HCT116 (cell line): ENCODE data around the gene JAK3. TPM values are rescaled to one million over a fixed set of nuclear protein-coding genes. Genes with fewer than 3 reads are reported as not detected.

Source experiments
- ATAC-seq: fragments of 200-7000 bp; cut with Tn5 transposase; 2 replicates; pipeline ENCODE4 v1.9.1; 2020; ENCODE audit warnings: mild to moderate bottlenecking, moderate library complexity
- BruUV-seq: library from RNA; stranded (reverse); fragments of 400-500 nt; replicated peaks from 2 replicates; lab custom pipeline; 2021; lab: Mats Ljungman, UMichigan
- CTCF ChIA-PET: fragments of 300-600 bp; sonication (Branson Sonifier 250); formaldehyde crosslinking; loops from one replicate; lab custom pipeline; 2021; ENCODE audit warnings: antibody characterized with exemption; lab: Charles Lee
- POLR2A ChIA-PET: fragments of 300-600, 350-600 bp; sonication (Branson Sonifier 250); formaldehyde crosslinking; loops from one replicate; lab custom pipeline; 2021; ENCODE audit warnings: antibody characterized with exemption; lab: Charles Lee
- RAD21 ChIA-PET, 2 experiments: fragments of 300-600 bp; sonication (Branson Sonifier 250); formaldehyde crosslinking; loops; one replicate each; lab custom pipeline; 2023; ENCODE audit warnings: low total read pairs in 2 of 2; ENCODE audit not compliant: uncharacterized antibody in 2 of 2, unreplicated experiment in 2 of 2, low non-redundant PET in 1 of 2; lab: Charles Lee
- DNase-seq: peaks from one replicate; pipeline ENCODE4 v3.0.0-alpha.2; 2010; ENCODE audit warnings: low read depth, low spot score
- H2AFZ ChIP-seq: fragments of 200-600 bp; shearing (Covaris generic), sonication (generic); 2 replicates; pipeline ENCODE4 v1.6.1; 2017; ENCODE audit warnings: low read depth, mixed run types, mixed read lengths, antibody characterized with exemption, low read length; ENCODE audit not compliant: poor library complexity, severe bottlenecking
- H3K27ac ChIP-seq: 2 replicates; pipeline ENCODE4 v1.5.1; 2012; ENCODE audit warnings: low read depth, low read length
- H3K27me3 ChIP-seq: fragments of 200-600 bp; sonication (generic); 2 replicates; pipeline ENCODE4 v1.6.1; 2016; ENCODE audit warnings: mixed run types, low read length, mixed read lengths; ENCODE audit not compliant: insufficient read depth
- H3K36me3 ChIP-seq, 2 experiments: fragments of 200-500 bp in 1 of 2; fragments of 200-600 bp in 1 of 2; sonication (Bioruptor generic) in 1 of 2; sonication (generic) in 1 of 2; 2 replicates each; pipeline versions ENCODE4 v1.5.1 to v1.6.1; 2014 to 2016; ENCODE audit warnings: low read length in 2 of 2, inconsistent platforms in 1 of 2, mixed read lengths in 1 of 2, mixed run types in 1 of 2; ENCODE audit not compliant: insufficient read depth in 2 of 2, control insufficient read depth in 1 of 2
- H3K4me1 ChIP-seq, 2 experiments: fragments of 200-600 bp in 1 of 2; sonication (generic) in 1 of 2; 2 replicates each; pipeline versions ENCODE4 v1.5.1 to v1.6.1; 2012 to 2017; ENCODE audit warnings: low read length in 2 of 2, inconsistent platforms in 1 of 2, mild to moderate bottlenecking in 1 of 2, mixed read lengths in 1 of 2, mixed run types in 1 of 2, moderate library complexity in 1 of 2; ENCODE audit not compliant: insufficient read depth in 2 of 2, control insufficient read depth in 1 of 2
- H3K4me2 ChIP-seq: fragments of 200-600 bp; sonication (generic); 2 replicates; pipeline ENCODE4 v1.6.1; 2017; ENCODE audit warnings: mixed run types, low read length, mixed read lengths
- H3K4me3 ChIP-seq, 2 experiments: fragments of 200-600 bp in 1 of 2; sonication (generic) in 1 of 2; replicated peaks in 1 of 2; 2 replicates each; pipeline ENCODE4 v1.5.1; 2011 to 2016; ENCODE audit warnings: low read length in 2 of 2, control low read depth in 1 of 2, low read depth in 1 of 2, mild to moderate bottlenecking in 1 of 2, mixed read lengths in 1 of 2, mixed run types in 1 of 2
- H3K79me2 ChIP-seq: fragments of 200-600 bp; sonication (generic); 2 replicates; pipeline ENCODE4 v1.6.1; 2017; ENCODE audit warnings: mild to moderate bottlenecking, mixed run types, low read length, moderate library complexity, mixed read lengths; ENCODE audit not compliant: insufficient read depth
- H3K9ac ChIP-seq: fragments of 200-600 bp; sonication (generic); 2 replicates; pipeline ENCODE4 v1.6.1; 2016; ENCODE audit warnings: low read length, mixed read lengths
- H3K9me2 ChIP-seq: fragments of 200-600 bp; sonication (generic), shearing (Covaris generic); 2 replicates; pipeline ENCODE4 v1.6.1; 2017; ENCODE audit warnings: mixed run types, mild to moderate bottlenecking, moderate library complexity; ENCODE audit not compliant: insufficient read depth
- H3K9me3 ChIP-seq, 2 experiments: fragments of 200-500 bp in 1 of 2; fragments of 200-600 bp in 1 of 2; sonication (Bioruptor generic) in 1 of 2; sonication (generic) in 1 of 2; 2 replicates each; pipeline ENCODE4 v1.6.1; 2014 to 2017; ENCODE audit warnings: low read length in 2 of 2, mixed read lengths in 2 of 2, inconsistent platforms in 1 of 2, low read depth in 1 of 2, mild to moderate bottlenecking in 1 of 2, mixed run types in 1 of 2, moderate library complexity in 1 of 2; ENCODE audit not compliant: control insufficient read depth in 1 of 2, insufficient read depth in 1 of 2
- H4K20me1 ChIP-seq: fragments of 200-600 bp; sonication (generic), shearing (Covaris generic); 2 replicates; pipeline ENCODE4 v1.6.1; 2017; ENCODE audit warnings: mixed run types, mild to moderate bottlenecking, moderate library complexity; ENCODE audit not compliant: insufficient read depth
- CBX3 ChIP-seq: IDR thresholded peaks from 2 replicates; pipeline ENCODE4 v1.6.1; 2012; ENCODE audit warnings: low read depth
- EZH2 ChIP-seq: fragments of 200-600 bp; sonication (generic); IDR thresholded peaks from 2 replicates; pipeline ENCODE4 v1.6.1; 2017; ENCODE audit warnings: antibody characterized with exemption, mixed run types
- POLR2A ChIP-seq: IDR thresholded peaks from 2 replicates; pipeline ENCODE4 v1.7.0; 2011; ENCODE audit warnings: borderline replicate concordance; ENCODE audit not compliant: insufficient read depth, insufficient read length; ENCODE audit errors: extremely low read depth
- REST ChIP-seq: IDR thresholded peaks from 2 replicates; pipeline ENCODE4 v1.6.1; 2012; ENCODE audit warnings: low read depth
- SIN3A ChIP-seq: IDR thresholded peaks from 2 replicates; pipeline ENCODE4 v1.6.1; 2012; ENCODE audit warnings: low read depth
- ZFX ChIP-seq: fragments of 450-650 bp; IDR thresholded peaks from 2 replicates; pipeline ENCODE4 v1.6.1; 2017
- ZNF274 ChIP-seq: fragments of 200-500 bp; sonication (Bioruptor generic); IDR thresholded peaks from 2 replicates; pipeline ENCODE4 v1.6.1; 2014; ENCODE audit warnings: mild to moderate bottlenecking, low read depth, low read length, inconsistent platforms
- intact Hi-C: fragments of 100-400 bp; cut with micrococcal nuclease; formaldehyde crosslinking; loops from 2 replicates; pipeline ENCODE4 v1.10.0; 2022
- total RNA-seq: library from RNA; stranded (reverse); gene quantifications from one replicate; pipeline ENCODE4 v1.2.1, GENCODE V29; 2021; ENCODE audit not compliant: unreplicated experiment
- TF ChIP-seq, protein P1 (sequence below): IDR thresholded peaks from 2 replicates; pipeline ENCODE4 v1.6.1; 2011; ENCODE audit warnings: mild to moderate bottlenecking, low read length, moderate library complexity; ENCODE audit not compliant: insufficient replicate concordance; ENCODE audit errors: extremely low read depth

JAK3 gene
- total RNA-seq, 1 experiment from 2014 or later, result 5.7 TPM

DNA sequence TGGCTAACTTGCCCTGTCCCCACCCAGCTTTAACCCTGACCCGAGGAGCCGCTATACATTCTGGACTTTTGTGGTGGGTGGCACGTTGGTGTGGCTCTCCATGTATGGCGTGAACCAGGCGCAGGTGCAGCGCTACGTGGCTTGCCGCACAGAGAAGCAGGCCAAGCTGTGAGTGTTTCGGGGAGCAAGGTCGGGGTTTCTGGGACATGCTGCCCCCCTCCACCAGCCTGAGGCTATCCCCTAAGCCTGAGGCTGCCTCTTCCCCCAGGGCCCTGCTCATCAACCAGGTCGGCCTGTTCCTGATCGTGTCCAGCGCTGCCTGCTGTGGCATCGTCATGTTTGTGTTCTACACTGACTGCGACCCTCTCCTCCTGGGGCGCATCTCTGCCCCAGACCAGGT is 29.9 kb upstream of the JAK3 start:
- H3K79me2 ChIP-seq, result no peaks in the 10 kb centered on the region
- RAD21 ChIA-PET, result no interaction called here
- ATAC-seq (no peak), DNase-seq (no peak)
- no peaks in the 10 kb centered on the region for H4K20me1 ChIP-seq
- no peaks in the 10 kb centered on the region for H3K9me3 ChIP-seq
- H2AFZ ChIP-seq, result no peak overlapping the region
- CTCF ChIA-PET, result no interaction called here
- BruUV-seq, result no TSS peak
- intact Hi-C loops, result no loop called here
- no peak overlapping the region for H3K9ac ChIP-seq
- no peak overlapping the region for H3K27ac ChIP-seq
- no peak overlapping the region for H3K4me2 ChIP-seq
- no peaks in the 10 kb centered on the region for H3K36me3 ChIP-seq
- peaks cover 10 to 13% of the 10 kb centered on the region in 2 experiments for H3K4me1 ChIP-seq
- no peak overlapping the region for H3K4me3 ChIP-seq
- H3K27me3 ChIP-seq, result no peaks in the 10 kb centered on the region
- no peaks in the 10 kb centered on the region for H3K9me2 ChIP-seq
- POLR2A ChIA-PET, result interaction anchor here (1.8 kb wide), 1 partner anchor 18 kb away, joined by 4 read pairs; the partner anchor contains the start of gene RPL18A
- TF ChIP-seq, protein P1, sequence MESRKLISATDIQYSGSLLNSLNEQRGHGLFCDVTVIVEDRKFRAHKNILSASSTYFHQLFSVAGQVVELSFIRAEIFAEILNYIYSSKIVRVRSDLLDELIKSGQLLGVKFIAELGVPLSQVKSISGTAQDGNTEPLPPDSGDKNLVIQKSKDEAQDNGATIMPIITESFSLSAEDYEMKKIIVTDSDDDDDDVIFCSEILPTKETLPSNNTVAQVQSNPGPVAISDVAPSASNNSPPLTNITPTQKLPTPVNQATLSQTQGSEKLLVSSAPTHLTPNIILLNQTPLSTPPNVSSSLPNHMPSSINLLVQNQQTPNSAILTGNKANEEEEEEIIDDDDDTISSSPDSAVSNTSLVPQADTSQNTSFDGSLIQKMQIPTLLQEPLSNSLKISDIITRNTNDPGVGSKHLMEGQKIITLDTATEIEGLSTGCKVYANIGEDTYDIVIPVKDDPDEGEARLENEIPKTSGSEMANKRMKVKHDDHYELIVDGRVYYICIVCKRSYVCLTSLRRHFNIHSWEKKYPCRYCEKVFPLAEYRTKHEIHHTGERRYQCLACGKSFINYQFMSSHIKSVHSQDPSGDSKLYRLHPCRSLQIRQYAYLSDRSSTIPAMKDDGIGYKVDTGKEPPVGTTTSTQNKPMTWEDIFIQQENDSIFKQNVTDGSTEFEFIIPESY, result no peak
- TF ChIP-seq POLR2A (no peak), CBX3 (no peak), SIN3A (no peak), ZNF274 (no peak), REST (no peak), EZH2 (no peak), ZFX (no peak)
